Suppressor macrophage treated with lipopolysaccharide for 1 hour (primary cell): Measurements from ENCODE around the gene DLG1.
A peak's percentile ranks its signal among the peaks of the same experiment; 100 is the strongest.

Source experiments
- DNase-seq, 3 donors: peaks; one replicate each; pipeline ENCODE4 v3.0.0-alpha.2; 2020 to 2022

Gene DLG1

GRCh38 chr3:197312431-197312830 is 14.0 kb upstream of the DLG1 start:
- no peak for DNase-seq

GRCh38 chr3:197311591-197311990 is 13.2 kb upstream of the DLG1 start:
- peak in 1 of 3 donors; percentile 36 for DNase-seq

GRCh38 chr3:197309528-197310361 is 11.3 kb upstream of the DLG1 start:
- peak; percentile 59 to 90 (median 87) for DNase-seq

GRCh38 chr3:197308591-197308990 is 10.2 kb upstream of the DLG1 start:
- peak in 2 of 3 donors; percentile 27 to 28 for DNase-seq

- no peak for DNase-seq
Measured at GRCh38 chr3:197306374-197307086, 8.1 kb upstream of the DLG1 start.

GRCh38 chr3:197305854-197306253 is 7.4 kb upstream of the DLG1 start:
- DNase-seq, result no peak

- DNase-seq, result no peak
Measured at GRCh38 chr3:197303452-197303851, 5.0 kb upstream of the DLG1 start.

- peak in 1 of 3 donors; percentile 14 for DNase-seq
Measured at GRCh38 chr3:197302696-197303341, 4.4 kb upstream of the DLG1 start.

GRCh38 chr3:197302033-197302432 is 3.6 kb upstream of the DLG1 start:
- DNase-seq, result no peak

- DNase-seq, result no peak
Measured at GRCh38 chr3:197300361-197300760, 1.9 kb upstream of the DLG1 start.

- peak in 2 of 3 donors; percentile 17 to 35 for DNase-seq
Measured at GRCh38 chr3:197298945-197299854, 788 bp upstream of the DLG1 start.

GRCh38 chr3:197297476-197298340 is 704 bp downstream of the DLG1 start:
- peak; percentile 86 to 95 (median 92) for DNase-seq

- DNase-seq, result no peak
Measured at GRCh38 chr3:197297002-197297401, 1.4 kb downstream of the DLG1 start.

GRCh38 chr3:197296545-197296944 is 1.9 kb downstream of the DLG1 start:
- no peak for DNase-seq

GRCh38 chr3:197295871-197296270 is 2.5 kb downstream of the DLG1 start:
- no peak for DNase-seq

- DNase-seq, result no peak
Measured at GRCh38 chr3:197293605-197294237, 4.7 kb downstream of the DLG1 start.

- DNase-seq, result no peak
Measured at GRCh38 chr3:197292648-197293047, 5.8 kb downstream of the DLG1 start.

GRCh38 chr3:197292083-197292646 is 6.2 kb downstream of the DLG1 start:
- DNase-seq, result no peak

GRCh38 chr3:197289726-197290125 is 8.7 kb downstream of the DLG1 start:
- DNase-seq, result no peak

GRCh38 chr3:197286678-197287077 is 11.7 kb downstream of the DLG1 start:
- no peak for DNase-seq

GRCh38 chr3:197285557-197285956 is 12.9 kb downstream of the DLG1 start:
- no peak for DNase-seq
